ENCODE results near the gene ARL5C. TPM values are rescaled to one million over a fixed set of nuclear protein-coding genes. Genes with fewer than 3 reads are reported as not detected.

The ARL5C gene
- total RNA-seq, 1 experiment from 2014 or later: not detected

GRCh38 chr17:39141294-39141693 lies 24.7 kb downstream of the ARL5C start:
- no peak for ATAC-seq
- TF ChIP-seq ARID4B (CRISPR knock-in tag; IDR thresholded peaks at IDR 0.05; ENCODE audit: borderline replicate concordance) (no peak), ZNF317 (CRISPR knock-in tag; IDR thresholded peaks at IDR 0.05; ENCODE audit: borderline replicate concordance, low read depth) (no peak), TP53 (CRISPR knock-in tag; IDR thresholded peaks at IDR 0.05) (no peak), MYBL2 (CRISPR knock-in tag; IDR thresholded peaks at IDR 0.05) (no peak), MAX (CRISPR knock-in tag; IDR thresholded peaks at IDR 0.05) (no peak), ELF4 (CRISPR knock-in tag; IDR thresholded peaks at IDR 0.05; ENCODE audit: low read depth) (no peak), ZBTB21 (CRISPR knock-in tag; IDR thresholded peaks at IDR 0.05; ENCODE audit: borderline replicate concordance) (no peak), RORB (CRISPR knock-in tag; IDR thresholded peaks at IDR 0.05) (no peak), ZNF532 (CRISPR knock-in tag; IDR thresholded peaks at IDR 0.05; ENCODE audit: borderline replicate concordance) (no peak), CREB1 (CRISPR knock-in tag; IDR thresholded peaks at IDR 0.05) (no peak), EMX1 (CRISPR knock-in tag; IDR thresholded peaks at IDR 0.05) (no peak), GTF2I (CRISPR knock-in tag; conservative IDR thresholded peaks at IDR 0.05) (no peak), STAT6 (CRISPR knock-in tag; conservative IDR thresholded peaks at IDR 0.05; ENCODE audit: low read depth) (no peak), NR2C2 (CRISPR knock-in tag; IDR thresholded peaks at IDR 0.05) (no peak), AFF4 (CRISPR knock-in tag; IDR thresholded peaks at IDR 0.05; ENCODE audit: borderline replicate concordance) (no peak), GABPB1 (CRISPR knock-in tag; IDR thresholded peaks at IDR 0.05) (no peak), ZMAT4 (CRISPR knock-in tag; IDR thresholded peaks at IDR 0.05) (no peak), RELA (CRISPR knock-in tag; IDR thresholded peaks at IDR 0.05; ENCODE audit: borderline replicate concordance) (no peak), ZBTB43 (CRISPR knock-in tag; IDR thresholded peaks at IDR 0.05) (no peak), ZNF671 (CRISPR knock-in tag; IDR thresholded peaks at IDR 0.05) (no peak)
- Mint-ChIP-seq H3K27me3 (ENCODE audit: low read depth) (no peaks in the 10 kb centered on the region), H3K27ac (no peak overlapping the region), H3K4me1 (no peaks in the 10 kb centered on the region; the same call in 1 of the 2 replicates), H3K4me3 (no peak overlapping the region), H3K36me3 (peaks cover 2% of the 10 kb centered on the region; the same call in 1 of the 2 replicates), H3K9me3 (peaks cover 9% of the 10 kb centered on the region)
- ChIA-PET CTCF (no interaction called here), POLR2A (no interaction called here)
- no peak for DNase-seq (ENCODE audit: low spot score)

Measured in WTC11 (cell line).